MM.1S (cell line): ENCODE measurements around the gene UBP1.
A peak's percentile ranks its signal among the peaks of the same experiment; 100 is the strongest.
"Not testable (repeated sequence)": the region's sequence is repeated elsewhere in the genome, so short reads cannot be mapped to it uniquely, and the experiment has no call there.

Experiments used
- DNase-seq: peaks from one replicate; pipeline ENCODE4 v3.0.0-alpha.2; 2015
- H2AFZ ChIP-seq: fragments of 300-600 bp; sonication (generic); 2 replicates; pipeline ENCODE4 v1.6.0; 2016; ENCODE audit warnings: antibody characterized with exemption, low read length
- H3F3A ChIP-seq: fragments of 300-600 bp; sonication (generic); 2 replicates; pipeline ENCODE4 v1.6.1; 2016; ENCODE audit warnings: mild to moderate bottlenecking, antibody characterized with exemption, low read length, moderate library complexity, mixed read lengths; ENCODE audit not compliant: insufficient read depth
- H3K27ac ChIP-seq: fragments of 300-600 bp; sonication (generic); 2 replicates; pipeline ENCODE4 v1.5.1; 2016; ENCODE audit warnings: mild to moderate bottlenecking, low read length
- H3K27me3 ChIP-seq: fragments of 300-600 bp; sonication (generic); replicated peaks from 2 replicates; pipeline ENCODE4 v1.6.0; 2016; ENCODE audit warnings: low read length; ENCODE audit not compliant: insufficient read depth
- H3K36me3 ChIP-seq: fragments of 300-600 bp; sonication (generic); replicated peaks from 2 replicates; pipeline ENCODE4 v1.6.1; 2016; ENCODE audit warnings: mild to moderate bottlenecking, low read length, mixed read lengths; ENCODE audit not compliant: insufficient read depth
- H3K4me1 ChIP-seq: fragments of 300-600 bp; sonication (generic); 2 replicates; pipeline ENCODE4 v1.6.1; 2016; ENCODE audit warnings: low read length, mixed read lengths
- H3K4me2 ChIP-seq: fragments of 300-600 bp; sonication (generic); 2 replicates; pipeline ENCODE4 v1.6.0; 2016; ENCODE audit warnings: low read depth, low read length
- H3K4me3 ChIP-seq: fragments of 300-600 bp; sonication (generic); 2 replicates; pipeline ENCODE4 v1.5.1; 2016; ENCODE audit warnings: low read length, mixed read lengths
- H3K79me2 ChIP-seq: fragments of 300-600 bp; sonication (generic); 2 replicates; pipeline ENCODE4 v1.6.1; 2016; ENCODE audit warnings: mixed run types, low read length, mixed read lengths
- H3K9ac ChIP-seq: fragments of 300-600 bp; sonication (generic); 2 replicates; pipeline ENCODE4 v1.6.1; 2016; ENCODE audit warnings: low read length, mixed read lengths
- H3K9me2 ChIP-seq: fragments of 300-600 bp; sonication (generic); replicated peaks from 2 replicates; pipeline ENCODE4 v1.6.1; 2016; ENCODE audit warnings: mild to moderate bottlenecking, low read length, mixed read lengths; ENCODE audit not compliant: insufficient read depth
- H3K9me3 ChIP-seq: fragments of 300-600 bp; sonication (generic); replicated peaks from 2 replicates; pipeline ENCODE4 v1.6.1; 2016; ENCODE audit warnings: mild to moderate bottlenecking, low read length, mixed read lengths; ENCODE audit not compliant: insufficient read depth
- H4K20me1 ChIP-seq: fragments of 300-600 bp; sonication (generic); 2 replicates; pipeline ENCODE4 v1.6.1; 2016; ENCODE audit warnings: mild to moderate bottlenecking, low read length, moderate library complexity, mixed read lengths; ENCODE audit not compliant: insufficient read depth
- EZH2 ChIP-seq: fragments of 300-600 bp; sonication (generic); optimal IDR thresholded peaks from 2 replicates; pipeline ENCODE3; 2017; ENCODE audit warnings: low read depth, mild to moderate bottlenecking, antibody characterized with exemption, low read length, mixed read lengths
- EZH2phosphoT487 ChIP-seq: fragments of 300-600 bp; sonication (generic); IDR thresholded peaks from 2 replicates; pipeline ENCODE4 v1.6.1; 2018; ENCODE audit warnings: antibody characterized with exemption, low read length
- TF ChIP-seq, protein P1 (sequence below): fragments of 300-600 bp; sonication (generic); IDR thresholded peaks from 2 replicates; pipeline ENCODE4 v1.5.1; 2016; ENCODE audit warnings: antibody characterized with exemption, low read length, mixed read lengths

Gene UBP1

DNA sequence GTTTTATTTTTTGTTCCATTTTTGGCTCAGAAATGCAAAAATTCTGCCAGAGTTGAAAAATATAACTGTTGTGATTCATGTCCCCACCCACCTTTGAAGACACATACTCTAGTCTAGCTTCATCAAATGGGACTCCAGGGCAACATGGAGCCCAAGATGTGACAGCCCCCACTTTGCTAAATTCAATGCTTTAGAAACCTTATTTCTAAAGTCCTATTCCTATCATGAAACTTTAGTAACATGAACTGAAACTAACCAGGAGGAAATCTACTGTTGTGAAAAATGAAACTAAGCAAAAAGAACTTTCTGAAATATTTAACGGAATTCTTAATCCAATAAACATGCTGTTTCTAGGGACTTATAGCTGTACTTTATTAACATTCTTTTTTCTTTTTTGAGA is 20.3 kb downstream of the UBP1 start:
- DNase-seq: peak; percentile 59
- TF ChIP-seq EZH2 (no peak), EZH2phosphoT487 (no peak)
- TF ChIP-seq, protein P1, sequence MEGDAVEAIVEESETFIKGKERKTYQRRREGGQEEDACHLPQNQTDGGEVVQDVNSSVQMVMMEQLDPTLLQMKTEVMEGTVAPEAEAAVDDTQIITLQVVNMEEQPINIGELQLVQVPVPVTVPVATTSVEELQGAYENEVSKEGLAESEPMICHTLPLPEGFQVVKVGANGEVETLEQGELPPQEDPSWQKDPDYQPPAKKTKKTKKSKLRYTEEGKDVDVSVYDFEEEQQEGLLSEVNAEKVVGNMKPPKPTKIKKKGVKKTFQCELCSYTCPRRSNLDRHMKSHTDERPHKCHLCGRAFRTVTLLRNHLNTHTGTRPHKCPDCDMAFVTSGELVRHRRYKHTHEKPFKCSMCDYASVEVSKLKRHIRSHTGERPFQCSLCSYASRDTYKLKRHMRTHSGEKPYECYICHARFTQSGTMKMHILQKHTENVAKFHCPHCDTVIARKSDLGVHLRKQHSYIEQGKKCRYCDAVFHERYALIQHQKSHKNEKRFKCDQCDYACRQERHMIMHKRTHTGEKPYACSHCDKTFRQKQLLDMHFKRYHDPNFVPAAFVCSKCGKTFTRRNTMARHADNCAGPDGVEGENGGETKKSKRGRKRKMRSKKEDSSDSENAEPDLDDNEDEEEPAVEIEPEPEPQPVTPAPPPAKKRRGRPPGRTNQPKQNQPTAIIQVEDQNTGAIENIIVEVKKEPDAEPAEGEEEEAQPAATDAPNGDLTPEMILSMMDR: no peak
- no peaks in the 10 kb centered on the region for H4K20me1 ChIP-seq
- H2AFZ ChIP-seq: no peak overlapping the region
- peaks cover 67% of the 10 kb centered on the region for H3K79me2 ChIP-seq
- no peaks in the 10 kb centered on the region for H3K27me3 ChIP-seq
- peaks cover 13% of the 10 kb centered on the region for H3F3A ChIP-seq
- peak overlapping the region; percentile 67; the same call in 1 of the 2 replicates for H3K4me2 ChIP-seq
- H3K4me3 ChIP-seq: no peak overlapping the region
- peaks cover 11% of the 10 kb centered on the region; the same call in 1 of the 2 replicates for H3K36me3 ChIP-seq
- H3K9ac ChIP-seq: no peak overlapping the region
- no peaks in the 10 kb centered on the region for H3K9me2 ChIP-seq
- H3K9me3 ChIP-seq: no peaks in the 10 kb centered on the region
- peak overlapping the region; percentile 65; the same call in 1 of the 2 replicates for H3K27ac ChIP-seq
- H3K4me1 ChIP-seq: peaks cover 20% of the 10 kb centered on the region

DNA sequence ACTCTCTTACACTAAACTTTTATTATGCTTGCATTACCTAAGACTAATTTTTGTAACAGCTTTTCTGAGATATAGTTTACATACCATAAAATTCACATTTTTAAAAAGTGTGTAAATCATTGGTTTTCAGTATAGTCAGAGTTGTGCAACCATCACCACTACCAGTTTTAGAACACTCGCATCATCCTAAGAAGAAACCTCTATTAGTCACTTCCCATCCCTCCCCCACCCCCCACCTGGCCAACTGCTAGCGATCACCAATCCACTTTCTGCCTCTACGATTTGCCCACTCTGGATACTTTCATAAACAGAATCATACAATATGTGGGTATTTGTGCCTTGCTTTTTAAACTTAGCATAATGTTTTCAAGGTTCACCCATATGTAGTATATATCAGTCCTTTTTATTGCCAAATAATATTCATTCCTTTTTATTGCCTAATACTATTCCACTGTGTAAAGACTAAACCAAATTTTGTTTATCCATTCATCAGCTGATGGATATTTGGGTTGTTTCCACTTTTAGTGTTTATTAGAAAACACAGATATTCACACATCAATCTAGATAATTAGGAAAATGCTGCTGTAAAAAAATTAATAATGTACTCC is 23.0 kb downstream of the UBP1 start:
- no peaks in the 10 kb centered on the region for H3K27me3 ChIP-seq
- no peak overlapping the region for H3K27ac ChIP-seq
- no peak overlapping the region for H3K9ac ChIP-seq
- H3K9me2 ChIP-seq: no peaks in the 10 kb centered on the region
- no peak overlapping the region for H3K4me2 ChIP-seq
- no peaks in the 10 kb centered on the region for H3K9me3 ChIP-seq
- TF ChIP-seq EZH2phosphoT487 (no peak), EZH2 (no peak)
- TF ChIP-seq, protein P1: no peak
- 0 out of 2 replicates have a peak, but pooled peaks cover 7% of the 10 kb centered on the region for H3K36me3 ChIP-seq
- H3K4me3 ChIP-seq: no peak overlapping the region
- no peak for DNase-seq
- no peak overlapping the region for H2AFZ ChIP-seq
- H4K20me1 ChIP-seq: no peaks in the 10 kb centered on the region
- peaks cover 20% of the 10 kb centered on the region for H3K4me1 ChIP-seq
- H3K79me2 ChIP-seq: peaks cover 60% of the 10 kb centered on the region
- H3F3A ChIP-seq: peaks cover 13% of the 10 kb centered on the region

DNA sequence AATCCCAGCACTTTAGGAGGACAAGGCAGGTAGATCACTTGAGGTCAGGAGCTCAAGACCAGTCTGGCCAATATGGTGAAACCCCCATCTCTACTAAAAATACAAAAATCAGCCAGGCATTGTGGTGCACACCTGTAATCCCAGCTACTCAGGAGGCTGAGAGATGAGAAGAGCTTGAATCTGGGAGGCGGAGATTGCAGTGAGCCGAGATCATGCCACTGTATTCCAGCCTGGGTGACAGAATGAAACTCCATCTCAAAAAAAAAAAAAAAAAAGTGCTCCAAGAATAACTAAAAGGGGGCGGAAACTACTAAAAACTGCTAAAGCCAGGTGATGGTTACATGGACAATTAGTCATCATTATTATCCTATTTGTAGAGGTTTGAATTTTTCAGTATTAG is 29.4 kb downstream of the UBP1 start:
- H3K9me2 ChIP-seq, DNase-seq, H3K9me3 ChIP-seq, H2AFZ ChIP-seq, H3K4me2 ChIP-seq, H3F3A ChIP-seq, H4K20me1 ChIP-seq, H3K36me3 ChIP-seq, H3K9ac ChIP-seq, H3K27me3 ChIP-seq, H3K4me3 ChIP-seq, H3K27ac ChIP-seq, H3K4me1 ChIP-seq: not testable (repeated sequence)
- peaks cover 19% of the 10 kb centered on the region for H3K79me2 ChIP-seq

DNA sequence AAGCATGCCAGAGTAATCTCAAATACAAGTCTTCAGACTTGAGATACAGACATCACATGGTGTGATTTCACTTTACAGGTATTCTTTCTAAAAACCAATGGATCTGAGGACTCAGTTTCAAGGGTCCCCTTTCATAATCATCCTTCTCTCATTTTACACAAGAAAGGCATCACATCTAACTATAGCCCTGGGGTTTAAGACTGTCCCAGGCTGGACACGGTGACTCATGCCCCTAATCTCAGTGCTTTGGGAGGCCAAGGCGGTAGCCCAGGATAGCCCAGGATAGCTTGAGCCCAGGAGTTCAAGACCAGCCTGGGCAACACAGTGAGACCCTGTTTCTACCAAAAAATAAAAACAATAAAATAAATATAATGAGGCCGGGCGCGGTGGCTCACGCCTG is 36.4 kb downstream of the UBP1 start:
- TF ChIP-seq EZH2phosphoT487: no peak
- Histone ChIP-seq H3K9me3 (no peaks in the 10 kb centered on the region), H3K79me2 (no peaks in the 10 kb centered on the region), H3K36me3 (peaks cover 4% of the 10 kb centered on the region), H3K9me2 (no peaks in the 10 kb centered on the region), H3K4me3 (no peak overlapping the region), H3K4me2 (no peak overlapping the region), H3F3A (no peaks in the 10 kb centered on the region), H3K27ac (no peak overlapping the region), H4K20me1 (no peaks in the 10 kb centered on the region), H3K4me1 (no peaks in the 10 kb centered on the region), H3K9ac (no peak overlapping the region), H2AFZ (no peak overlapping the region), H3K27me3 (no peaks in the 10 kb centered on the region)
- no peak for DNase-seq
